Measurements from ENCODE around the gene SIAE.

- TF ChIP-seq CTCF (IDR thresholded peaks at IDR 0.05) (no peak), POLR2A (IDR thresholded peaks at IDR 0.05) (no peak)
These were observed 65.4 kb downstream of the SIAE start for GRCh38 chr11:124608147-124608546.

Measured in testis (tissue), 2 donors.